ENCODE data around the gene OR3A2.
"Not testable (repeated sequence)": the region's sequence is repeated elsewhere in the genome, so short reads cannot be mapped to it uniquely, and the experiment has no call there.

GRCh38 chr17:3249013-3249412 lies 137.1 kb downstream of the OR3A2 start:
- not testable (repeated sequence) for TF ChIP-seq POLR2A, CTCF (IDR thresholded peaks at IDR 0.05)
